ENCODE results near the gene ADGRL2. TPM values are rescaled to one million over a fixed set of nuclear protein-coding genes. Genes with fewer than 3 reads are reported as not detected.

Gene ADGRL2
- polyA plus RNA-seq, 1 of the 3 experiments (the other 2 are of a cell fraction), result 40.3 TPM

DNA sequence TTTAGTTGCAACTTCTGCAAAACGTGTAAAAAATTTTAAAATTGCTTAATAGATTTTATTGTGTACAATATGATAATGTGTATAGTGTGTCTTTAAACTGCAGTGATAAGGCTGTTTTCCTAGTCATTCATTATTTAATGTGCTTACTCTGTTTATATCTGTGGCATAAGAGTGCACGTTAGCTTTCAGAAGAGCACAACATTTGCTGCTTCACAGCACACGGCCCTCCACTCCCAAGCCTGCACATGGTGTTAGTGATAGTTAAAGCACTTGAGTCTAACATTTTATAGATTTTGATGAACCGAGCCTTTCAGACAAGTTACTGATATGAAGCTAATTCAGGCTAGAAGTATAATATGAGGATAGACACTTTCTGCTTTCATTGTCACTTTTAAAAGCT is 120.6 kb downstream of the ADGRL2 start:
- H3K4me2 ChIP-seq, result no peak overlapping the region
- TF ChIP-seq TEAD4 (IDR thresholded peaks at IDR 0.05; ENCODE audit: borderline replicate concordance, insufficient read depth), result no peak
- TF ChIP-seq PBX3 (IDR thresholded peaks at IDR 0.05), result no peak
- TF ChIP-seq, protein P1, sequence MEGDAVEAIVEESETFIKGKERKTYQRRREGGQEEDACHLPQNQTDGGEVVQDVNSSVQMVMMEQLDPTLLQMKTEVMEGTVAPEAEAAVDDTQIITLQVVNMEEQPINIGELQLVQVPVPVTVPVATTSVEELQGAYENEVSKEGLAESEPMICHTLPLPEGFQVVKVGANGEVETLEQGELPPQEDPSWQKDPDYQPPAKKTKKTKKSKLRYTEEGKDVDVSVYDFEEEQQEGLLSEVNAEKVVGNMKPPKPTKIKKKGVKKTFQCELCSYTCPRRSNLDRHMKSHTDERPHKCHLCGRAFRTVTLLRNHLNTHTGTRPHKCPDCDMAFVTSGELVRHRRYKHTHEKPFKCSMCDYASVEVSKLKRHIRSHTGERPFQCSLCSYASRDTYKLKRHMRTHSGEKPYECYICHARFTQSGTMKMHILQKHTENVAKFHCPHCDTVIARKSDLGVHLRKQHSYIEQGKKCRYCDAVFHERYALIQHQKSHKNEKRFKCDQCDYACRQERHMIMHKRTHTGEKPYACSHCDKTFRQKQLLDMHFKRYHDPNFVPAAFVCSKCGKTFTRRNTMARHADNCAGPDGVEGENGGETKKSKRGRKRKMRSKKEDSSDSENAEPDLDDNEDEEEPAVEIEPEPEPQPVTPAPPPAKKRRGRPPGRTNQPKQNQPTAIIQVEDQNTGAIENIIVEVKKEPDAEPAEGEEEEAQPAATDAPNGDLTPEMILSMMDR (IDR thresholded peaks at IDR 0.05), result no peak
- no peak for TF ChIP-seq EP300 (IDR thresholded peaks at IDR 0.05; ENCODE audit: borderline replicate concordance in 1 of 2, low read depth in 1 of 2, low read length in 1 of 2)
- TF ChIP-seq REST (IDR thresholded peaks at IDR 0.05; ENCODE audit: low read depth, low read length), result no peak
- TF ChIP-seq, protein P2, sequence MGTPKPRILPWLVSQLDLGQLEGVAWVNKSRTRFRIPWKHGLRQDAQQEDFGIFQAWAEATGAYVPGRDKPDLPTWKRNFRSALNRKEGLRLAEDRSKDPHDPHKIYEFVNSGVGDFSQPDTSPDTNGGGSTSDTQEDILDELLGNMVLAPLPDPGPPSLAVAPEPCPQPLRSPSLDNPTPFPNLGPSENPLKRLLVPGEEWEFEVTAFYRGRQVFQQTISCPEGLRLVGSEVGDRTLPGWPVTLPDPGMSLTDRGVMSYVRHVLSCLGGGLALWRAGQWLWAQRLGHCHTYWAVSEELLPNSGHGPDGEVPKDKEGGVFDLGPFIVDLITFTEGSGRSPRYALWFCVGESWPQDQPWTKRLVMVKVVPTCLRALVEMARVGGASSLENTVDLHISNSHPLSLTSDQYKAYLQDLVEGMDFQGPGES (IDR thresholded peaks at IDR 0.05; ENCODE audit: low read depth, low read length), result no peak
- TF ChIP-seq, protein P3, sequence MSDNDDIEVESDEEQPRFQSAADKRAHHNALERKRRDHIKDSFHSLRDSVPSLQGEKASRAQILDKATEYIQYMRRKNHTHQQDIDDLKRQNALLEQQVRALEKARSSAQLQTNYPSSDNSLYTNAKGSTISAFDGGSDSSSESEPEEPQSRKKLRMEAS (IDR thresholded peaks at IDR 0.05; ENCODE audit: low read depth), result no peak
- TF ChIP-seq RXRA (IDR thresholded peaks at IDR 0.05; ENCODE audit: borderline replicate concordance, low read depth), result no peak
- TF ChIP-seq POLR2AphosphoS5 (IDR thresholded peaks at IDR 0.05; ENCODE audit: low read depth, low read length), result no peak
- TF ChIP-seq TAF1 (IDR thresholded peaks at IDR 0.05; ENCODE audit: borderline replicate concordance, low read depth, low read length), result no peak
- no peak for TF ChIP-seq GATA2 (CRISPR knock-in tag; IDR thresholded peaks at IDR 0.05)
- TF ChIP-seq SIN3A (IDR thresholded peaks at IDR 0.05; ENCODE audit: borderline replicate concordance, low read depth, low read length), result no peak
- no peak for TF ChIP-seq NRF1 (IDR thresholded peaks at IDR 0.05; ENCODE audit: low read depth, low read length)
- TF ChIP-seq FOXJ3 (CRISPR knock-in tag; IDR thresholded peaks at IDR 0.05), result no peak
- no peak for TF ChIP-seq JUND (IDR thresholded peaks at IDR 0.05)
- no peak for TF ChIP-seq MXI1 (IDR thresholded peaks at IDR 0.05; ENCODE audit: low read depth, low read length)
- no peak for DNase-seq
- no peaks in the 10 kb centered on the region for H3K9me2 ChIP-seq
- peaks cover 23% of the 10 kb centered on the region for H3K79me2 ChIP-seq (ENCODE audit: insufficient read depth)
- peaks cover 13 to 15% of the 10 kb centered on the region in 2 experiments for H3K4me1 ChIP-seq (ENCODE audit: control insufficient read depth in 1 of 2, insufficient read depth in 2 of 2, low read depth in 1 of 2, low read length in 1 of 2)
- 93% methylated on average over 4 of the region's 4 CpGs for WGBS (ENCODE audit: low lambda C conversion rate)
- peaks cover 5% of the 10 kb centered on the region; the same call in 1 of the 2 replicates for H4K20me1 ChIP-seq (ENCODE audit: insufficient read depth)
- CTCF ChIA-PET, result no interaction called here
- H3K9me3 ChIP-seq, result no peaks in the 10 kb centered on the region
- peaks cover 0 to 4% of the 10 kb centered on the region in 2 experiments for H3K36me3 ChIP-seq (replicated peaks in 1 of 2; ENCODE audit: control insufficient read depth in 1 of 2, insufficient read depth in 2 of 2, low read length in 1 of 2)
- POLR2A ChIA-PET, result no interaction called here
- no peak overlapping the region for H3K27ac ChIP-seq (ENCODE audit: low read depth in 2 of 2, low read length in 1 of 2)
- peaks cover 17% of the 10 kb centered on the region for H3F3A ChIP-seq (replicated peaks; ENCODE audit: insufficient read depth)
- H3K27me3 ChIP-seq (ENCODE audit: insufficient read depth), result no peaks in the 10 kb centered on the region
- H3K4me3 ChIP-seq (ENCODE audit: low read depth in 2 of 2, low read length in 1 of 2), result no peak overlapping the region
- H3K9ac ChIP-seq, result no peak overlapping the region
- H2AFZ ChIP-seq (ENCODE audit: low read depth), result no peak overlapping the region

Data from SK-N-SH (cell line).